Neural crest cell (in vitro differentiated cells): ENCODE measurements around the gene GATA2. TPM values are rescaled to one million over a fixed set of nuclear protein-coding genes. Genes with fewer than 3 reads are reported as not detected.

Experiments
- DNase-seq: peaks from one replicate; pipeline ENCODE4 v3.0.0; 2021; ENCODE audit warnings: low read depth, mixed read lengths, low spot score
- H3K27ac Mint-ChIP-seq: one replicate; pipeline ENCODE4 v1.8.0; 2021; ENCODE audit warnings: mild to moderate bottlenecking, mixed read lengths; ENCODE audit not compliant: unreplicated experiment
- H3K27me3 Mint-ChIP-seq: 2 replicates; pipeline ENCODE4 v1.8.0; 2021; ENCODE audit warnings: low read depth, mild to moderate bottlenecking, mixed read lengths
- H3K36me3 Mint-ChIP-seq: 2 replicates; pipeline ENCODE4 v1.8.0; 2021; ENCODE audit warnings: low read depth, mild to moderate bottlenecking, mixed read lengths
- H3K4me1 Mint-ChIP-seq: 2 replicates; pipeline ENCODE4 v1.8.0; 2021; ENCODE audit warnings: mixed read lengths
- H3K4me3 Mint-ChIP-seq: one replicate; pipeline ENCODE4 v1.8.0; 2021; ENCODE audit warnings: mild to moderate bottlenecking, mixed read lengths
- H3K9me3 Mint-ChIP-seq: 2 replicates; pipeline ENCODE4 v1.8.0; 2021; ENCODE audit warnings: mixed read lengths
- CTCF ChIP-seq: fragments of 200-600 bp; sonication (generic); conservative IDR thresholded peaks from 2 replicates; pipeline ENCODE4 v1.5.0; 2021; ENCODE audit warnings: antibody characterized with exemption, mild to moderate bottlenecking
- total RNA-seq: library from RNA; stranded (reverse); gene quantifications from 2 replicates; pipeline ENCODE4 v1.2.1, GENCODE V29; 2021

The GATA2 gene
- total RNA-seq, 1 donor from 2014 or later: 0.30 TPM

- Mint-ChIP-seq H3K4me1 (peaks cover 16% of the 10 kb centered on the region), H3K27me3 (peaks cover 96% of the 10 kb centered on the region), H3K9me3 (no peaks in the 10 kb centered on the region), H3K27ac (no peak overlapping the region), H3K36me3 (peaks cover 3% of the 10 kb centered on the region), H3K4me3 (peak overlapping the region; percentile 61)
- no peak for TF ChIP-seq CTCF
- DNase-seq: no peak
Observed at GRCh38 chr3:128490650-128490914, 2.4 kb downstream of the GATA2 start.

- peaks cover 3% of the 10 kb centered on the region for H3K36me3 Mint-ChIP-seq
- H3K4me1 Mint-ChIP-seq: peaks cover 16% of the 10 kb centered on the region
- H3K9me3 Mint-ChIP-seq: no peaks in the 10 kb centered on the region
- no peak for TF ChIP-seq CTCF
- peak; percentile 49 for DNase-seq
- H3K27ac Mint-ChIP-seq: no peak overlapping the region
- peaks cover 96% of the 10 kb centered on the region for H3K27me3 Mint-ChIP-seq
- H3K4me3 Mint-ChIP-seq: peak overlapping the region; percentile 84
Observed at GRCh38 chr3:128489927-128490649, 2.9 kb downstream of the GATA2 start.

GRCh38 chr3:128489674-128489926 lies 3.4 kb downstream of the GATA2 start:
- Mint-ChIP-seq H3K4me3 (no peak overlapping the region), H3K27me3 (peaks cover 96% of the 10 kb centered on the region), H3K27ac (no peak overlapping the region), H3K4me1 (peaks cover 16% of the 10 kb centered on the region), H3K9me3 (no peaks in the 10 kb centered on the region), H3K36me3 (peaks cover 3% of the 10 kb centered on the region)
- no peak for DNase-seq
- TF ChIP-seq CTCF: no peak

- no peak overlapping the region for H3K4me3 Mint-ChIP-seq
- no peak for TF ChIP-seq CTCF
- peaks cover 96% of the 10 kb centered on the region for H3K27me3 Mint-ChIP-seq
- no peak overlapping the region for H3K27ac Mint-ChIP-seq
- H3K4me1 Mint-ChIP-seq: peaks cover 16% of the 10 kb centered on the region
- H3K9me3 Mint-ChIP-seq: no peaks in the 10 kb centered on the region
- no peak for DNase-seq
- H3K36me3 Mint-ChIP-seq: peaks cover under 1% of the 10 kb centered on the region
Observed at GRCh38 chr3:128488991-128489673, 3.9 kb downstream of the GATA2 start.

GRCh38 chr3:128488636-128488990 lies 4.4 kb downstream of the GATA2 start:
- no peak for DNase-seq
- Mint-ChIP-seq H3K4me1 (peaks cover 16% of the 10 kb centered on the region), H3K4me3 (no peak overlapping the region)

More at GRCh38 chr3:128488636-128488990, 4.4 kb downstream of the GATA2 start:
- Mint-ChIP-seq H3K27ac (no peak overlapping the region), H3K36me3 (no peaks in the 10 kb centered on the region), H3K27me3 (peaks cover 96% of the 10 kb centered on the region), H3K9me3 (no peaks in the 10 kb centered on the region)
- TF ChIP-seq CTCF: no peak
